Prostate gland (tissue), 2 donors: Measurements from ENCODE around the gene KIAA0753.

Source experiments
- CTCF ChIP-seq, 4 experiments: fragments of 200-600 bp in 2 of 4; fragments of 450-650 bp in 2 of 4; sonication (generic) in 2 of 4; IDR thresholded peaks; 1 replicate in 3 of 4; 2 replicates in 1 of 4; pipeline ENCODE4 v1.5.1; 2016 to 2019; ENCODE audit warnings: antibody characterized with exemption in 4 of 4, mild to moderate bottlenecking in 2 of 4, moderate library complexity in 2 of 4
- POLR2A ChIP-seq: fragments of 450-650 bp; IDR thresholded peaks from one replicate; pipeline ENCODE4 v1.6.1; 2016; ENCODE audit warnings: antibody characterized with exemption, mild to moderate bottlenecking

GRCh38 chr17:6588165-6588564, 52.3 kb downstream of the KIAA0753 start:
- no peak for TF ChIP-seq POLR2A
- no peak for TF ChIP-seq CTCF (IDR thresholded peaks at IDR 0.05)
